HG02840 (cell line): Measurements from ENCODE around the gene CAD.
"Not testable (repeated sequence)": the region's sequence is repeated elsewhere in the genome, so short reads cannot be mapped to it uniquely, and the experiment has no call there.

Experiments used
- ATAC-seq: cut with Tn5 transposase; IDR thresholded peaks from one replicate; pipeline ENCODE4 v1.9.1; 2021; ENCODE audit warnings: mild to moderate bottlenecking, moderate library complexity, moderate number of reproducible peaks; ENCODE audit not compliant: unreplicated experiment, low FRiP score

The CAD gene

DNA sequence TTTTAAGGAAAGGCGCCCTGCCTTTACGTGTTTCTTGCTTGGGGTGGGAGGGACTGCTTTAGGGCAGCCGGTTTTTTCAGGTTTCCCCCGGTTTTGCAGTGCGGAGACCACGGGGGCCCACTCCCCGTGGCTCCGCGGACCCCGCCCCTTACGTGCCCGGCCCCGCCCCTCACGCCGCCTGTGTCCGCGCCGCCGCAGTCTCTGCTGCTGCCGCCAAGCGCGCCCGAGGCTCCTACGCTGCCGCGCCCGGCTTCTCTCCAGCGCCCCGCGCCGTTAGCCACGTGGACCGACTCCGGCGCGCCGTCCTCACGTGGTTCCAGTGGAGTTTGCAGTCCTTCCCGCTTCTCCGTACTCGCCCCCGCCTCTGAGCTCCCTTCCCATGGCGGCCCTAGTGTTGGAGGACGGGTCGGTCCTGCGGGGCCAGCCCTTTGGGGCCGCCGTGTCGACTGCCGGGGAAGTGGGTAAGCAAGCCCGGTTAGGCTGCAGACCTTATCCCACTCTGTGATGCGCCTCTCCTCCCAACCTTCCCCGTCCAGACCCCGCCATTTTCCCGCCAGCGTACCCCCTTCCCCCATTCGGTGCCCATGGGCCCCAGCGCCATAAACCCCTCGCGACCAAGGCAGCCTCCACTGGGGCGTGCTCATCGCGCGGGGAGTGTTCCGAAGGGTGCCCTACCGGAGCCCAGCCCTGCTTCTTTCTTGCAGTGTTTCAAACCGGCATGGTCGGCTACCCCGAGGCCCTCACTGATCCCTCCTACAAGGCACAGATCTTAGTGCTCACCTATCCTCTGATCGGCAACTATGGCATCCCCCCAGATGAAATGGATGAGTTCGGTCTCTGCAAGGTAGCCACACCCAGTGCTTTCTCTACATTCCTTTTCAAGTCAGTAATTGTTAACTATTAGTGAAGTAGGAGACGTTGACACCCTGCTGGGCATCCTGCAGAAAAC, at the start of gene CAD:
Gene CAD, plus strand, starts transcription at position 197 of the 949 bp plus-strand sequence. Its CDS starts 183 bp downstream, at position 380.
- ATAC-seq, result no peak

DNA sequence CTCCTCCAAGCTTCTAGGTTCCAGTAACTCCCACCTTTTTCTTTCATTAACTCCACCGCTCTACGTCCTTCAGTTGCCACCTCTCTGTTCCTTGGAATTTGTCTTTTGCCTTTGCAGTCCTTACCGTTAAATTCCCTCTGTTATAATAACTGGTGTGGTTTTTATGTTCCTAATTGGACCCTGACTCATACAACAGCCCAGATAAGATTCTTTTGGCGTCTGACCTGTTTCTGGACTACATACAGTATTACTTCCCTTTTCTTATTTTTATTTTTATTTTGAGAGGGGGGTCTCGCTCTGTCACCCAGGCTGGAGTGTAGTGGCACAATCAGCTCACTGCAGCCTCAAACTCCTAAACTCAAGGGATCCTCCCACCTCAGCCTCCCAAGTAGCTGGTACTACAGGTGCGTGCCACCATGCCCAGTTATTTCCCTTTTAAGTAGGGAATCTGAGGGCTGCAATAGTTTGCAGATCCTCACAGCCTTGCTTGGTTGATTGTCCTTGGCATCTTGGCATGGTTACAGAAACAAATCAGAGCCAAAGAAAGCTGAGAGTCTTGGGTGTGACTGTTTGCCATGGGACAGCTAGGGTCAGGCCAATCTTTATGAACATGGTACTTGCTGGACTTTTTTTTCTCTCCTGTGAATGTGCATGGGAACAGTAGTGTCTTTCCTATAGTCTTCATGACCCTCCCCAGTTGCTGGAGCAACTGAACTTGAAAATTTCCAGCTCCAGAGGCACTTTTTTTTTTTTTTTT, 46.4 kb upstream of the CAD start:
- ATAC-seq, result no peak

DNA sequence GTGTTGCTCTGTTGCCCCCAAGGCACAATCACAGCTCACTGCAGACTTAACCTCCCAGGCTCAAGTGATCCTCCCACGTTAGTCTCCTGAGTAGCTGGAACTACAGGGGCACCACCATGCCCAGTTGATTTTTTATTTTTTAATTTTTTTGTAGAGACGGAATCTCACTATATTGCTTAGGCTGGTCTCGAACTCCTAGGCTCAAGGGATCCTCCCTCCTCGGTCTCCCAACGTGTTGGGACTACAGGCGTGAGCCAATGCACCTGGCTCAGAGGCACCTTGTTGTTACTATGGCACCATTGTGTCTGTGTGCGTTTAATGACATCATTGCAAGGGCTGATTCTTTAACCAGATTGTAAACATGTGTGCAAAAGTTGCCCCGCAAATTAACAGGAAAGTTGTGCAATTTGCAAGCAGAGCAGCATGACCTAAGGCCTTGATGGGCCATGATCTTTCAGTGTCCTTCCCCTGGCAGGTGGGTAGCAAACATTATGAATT, 45.8 kb upstream of the CAD start:
- ATAC-seq, result no peak

DNA sequence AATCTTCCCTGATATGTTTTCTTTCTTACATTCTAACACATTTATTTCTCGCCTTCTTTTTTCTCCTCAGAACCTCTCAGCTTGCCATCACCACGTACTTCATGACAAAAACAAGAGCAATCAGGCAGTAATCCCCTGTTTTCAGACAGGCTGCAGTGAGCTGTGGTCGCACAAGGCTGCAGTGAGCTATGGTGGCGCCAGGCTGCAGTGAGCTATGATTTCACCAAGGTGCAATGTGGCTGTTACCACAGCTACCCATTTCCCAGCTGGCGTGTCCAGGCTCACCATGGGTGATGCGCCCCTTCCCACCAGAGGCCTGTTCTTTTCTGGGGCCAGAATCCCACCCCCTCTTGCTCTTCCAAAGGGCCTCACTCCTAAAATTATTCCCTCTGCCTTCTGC, 42.5 kb upstream of the CAD start:
- ATAC-seq, result no peak

DNA sequence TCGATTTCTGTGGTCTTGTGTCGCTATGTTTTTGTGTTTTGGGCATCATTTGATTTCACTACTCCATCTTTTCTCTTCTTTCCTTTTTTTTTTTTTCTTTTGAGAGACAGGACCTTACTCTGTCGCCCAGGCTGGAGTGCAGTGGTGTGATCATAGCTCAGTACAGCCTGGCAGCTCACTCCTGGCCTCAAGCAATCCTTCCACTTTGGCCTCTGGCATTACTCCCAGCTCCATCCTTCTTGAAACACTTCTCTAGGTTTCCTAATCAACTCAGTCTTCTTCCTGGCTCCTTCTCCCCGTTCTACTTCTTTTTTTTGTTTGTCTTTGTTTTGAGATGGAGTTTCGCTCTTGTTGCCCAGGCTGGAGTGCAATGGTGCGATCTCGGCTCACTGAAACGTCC, 41.8 kb upstream of the CAD start:
- no peak for ATAC-seq

DNA sequence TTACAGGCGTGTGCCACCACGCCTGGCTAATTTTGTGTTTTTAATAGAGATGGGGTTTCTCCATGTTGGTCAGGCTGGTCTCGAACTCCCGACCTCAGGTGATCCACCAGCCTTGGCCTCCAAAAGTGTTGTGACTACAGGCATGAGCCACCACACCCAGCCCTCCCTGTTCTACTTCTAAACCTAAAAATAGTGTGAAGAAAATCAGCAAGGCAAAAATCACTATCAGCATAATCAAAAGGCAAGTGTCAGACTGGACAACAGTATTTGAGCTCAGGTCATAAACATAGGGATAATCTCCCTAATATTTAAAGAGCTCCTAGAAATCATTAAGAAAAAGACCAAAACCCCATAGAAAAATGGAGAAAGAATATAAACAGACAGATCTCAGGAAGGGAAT, 41.4 kb upstream of the CAD start:
- not testable (repeated sequence) for ATAC-seq

DNA sequence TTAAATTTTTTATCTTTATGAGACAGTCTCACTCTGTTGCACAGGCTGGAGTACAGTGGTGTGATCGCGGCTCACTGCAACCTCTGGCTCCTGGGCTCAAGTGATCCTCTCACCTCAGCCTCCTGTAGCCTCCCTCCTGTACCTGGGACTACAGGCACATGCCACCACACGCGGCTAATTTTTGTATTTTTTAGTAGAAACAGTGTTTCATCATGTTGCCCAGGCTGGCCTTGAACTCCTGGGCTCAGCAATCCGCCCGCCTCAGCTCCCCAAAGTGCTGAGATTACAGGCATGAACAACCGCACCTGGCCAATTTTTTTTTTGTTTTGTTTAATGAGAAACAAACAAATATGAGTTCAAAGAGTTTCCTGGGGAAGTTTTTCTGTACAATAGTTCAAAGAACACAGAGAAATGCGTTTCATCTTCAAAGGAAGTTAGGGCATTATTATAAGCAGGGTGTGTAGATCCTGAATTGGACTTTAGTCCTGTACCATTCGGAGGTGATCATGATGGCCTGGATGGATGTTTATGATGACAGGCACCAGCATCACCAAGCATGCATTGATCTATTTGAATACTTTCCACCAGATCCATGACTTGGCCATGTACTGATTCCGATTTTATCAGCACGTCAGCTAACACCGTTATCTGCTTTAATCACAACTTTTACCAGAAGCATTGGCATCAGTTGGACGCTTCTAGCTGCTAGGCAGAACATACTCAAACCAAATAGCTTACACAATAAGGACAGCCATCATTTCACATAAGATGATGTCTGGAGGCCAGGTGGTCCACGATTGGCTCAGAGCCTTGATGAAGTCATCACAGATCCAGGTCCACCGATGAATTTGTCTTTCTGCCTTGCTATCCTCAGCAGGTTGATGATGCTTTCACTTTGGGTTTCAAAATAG, 39.5 kb upstream of the CAD start:
- no peak for ATAC-seq

DNA sequence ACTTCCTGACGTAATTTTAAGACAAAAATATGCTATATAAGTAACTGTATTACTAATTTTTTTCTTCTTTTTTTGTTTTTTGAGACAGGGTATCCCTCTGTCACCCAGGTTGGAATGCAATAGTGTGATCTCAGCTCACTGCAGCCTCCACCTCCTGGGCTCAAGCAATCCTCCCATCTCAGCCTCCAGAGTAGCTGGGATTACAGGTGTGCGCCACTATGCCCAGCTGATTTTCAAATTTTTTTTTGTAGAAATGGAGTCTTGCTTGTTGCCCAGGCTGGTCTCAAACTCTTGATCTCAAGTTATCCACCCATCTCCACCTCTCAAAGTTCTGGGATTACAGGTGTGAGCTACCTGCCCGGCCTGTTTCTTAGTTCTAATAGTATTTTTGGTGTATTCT, 38.7 kb upstream of the CAD start:
- no peak for ATAC-seq

DNA sequence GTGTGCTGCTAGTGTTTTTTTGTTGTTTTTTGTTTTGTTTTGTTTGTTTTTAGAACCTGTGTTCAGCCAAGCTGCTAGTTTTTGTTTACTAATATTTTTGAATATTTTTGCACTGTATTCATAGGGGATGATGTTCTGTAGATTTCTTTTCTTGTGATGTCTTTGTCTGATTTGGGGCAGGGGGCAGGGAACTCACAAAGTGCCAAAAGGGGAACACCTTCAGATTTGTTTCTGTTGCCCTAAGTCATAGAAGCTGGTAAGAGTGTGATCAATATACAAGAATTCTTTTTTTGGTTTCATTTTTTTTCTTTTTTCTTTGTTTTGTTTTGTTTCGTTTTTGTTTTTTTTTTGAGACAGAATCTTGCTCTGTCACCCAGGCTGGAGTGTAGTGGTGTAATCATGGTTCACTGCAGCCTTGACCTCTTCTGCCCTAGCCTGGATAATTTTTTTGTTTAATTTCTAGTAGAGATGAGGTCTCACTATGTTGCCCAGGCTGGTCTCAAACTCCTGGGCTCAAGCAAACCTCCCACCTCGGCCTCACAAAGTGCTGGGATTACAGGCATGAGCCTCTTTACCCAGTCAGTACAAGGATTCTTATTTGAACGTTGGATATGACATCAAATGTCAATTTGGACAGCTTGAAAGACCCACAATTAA, 37.7 kb upstream of the CAD start:
- no peak for ATAC-seq

DNA sequence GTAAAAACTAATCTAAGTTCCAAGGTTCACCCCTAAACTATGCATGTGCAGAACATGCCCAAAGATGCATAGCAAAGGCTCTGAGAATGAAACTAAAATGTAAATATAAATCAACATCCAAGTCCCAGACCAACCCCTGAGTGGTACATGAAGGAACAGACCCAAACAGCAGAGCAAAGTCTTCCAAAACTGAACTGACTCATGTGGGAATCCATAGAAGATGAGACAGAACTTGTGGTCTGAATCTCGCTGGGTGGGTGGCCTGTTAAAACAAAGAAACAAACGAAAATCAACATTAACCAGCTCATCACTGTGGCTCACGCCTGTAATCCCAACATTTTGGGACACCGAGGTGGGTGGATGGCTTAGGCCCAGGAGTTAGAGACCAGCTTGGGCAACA, 34.8 kb upstream of the CAD start:
- ATAC-seq, result no peak

DNA sequence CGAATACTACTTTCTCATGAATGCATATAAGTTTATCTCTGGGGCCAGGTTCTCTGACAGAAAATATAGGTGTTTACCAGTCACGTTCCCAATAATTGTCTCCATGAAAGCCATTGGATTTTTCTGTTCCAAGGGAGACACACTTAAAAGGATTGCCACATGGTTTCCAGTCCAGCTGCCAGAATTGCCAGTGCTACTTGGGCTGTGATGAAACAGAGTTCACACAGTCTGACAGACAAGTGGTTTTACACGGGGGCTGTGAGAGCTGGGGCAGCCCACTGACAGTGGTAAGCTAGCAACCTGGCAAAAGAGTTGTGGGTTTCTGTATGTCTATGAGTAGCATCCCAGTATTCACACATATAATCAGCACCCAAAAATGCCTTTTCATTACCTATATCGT, 33.1 kb upstream of the CAD start:
- ATAC-seq, result no peak

DNA sequence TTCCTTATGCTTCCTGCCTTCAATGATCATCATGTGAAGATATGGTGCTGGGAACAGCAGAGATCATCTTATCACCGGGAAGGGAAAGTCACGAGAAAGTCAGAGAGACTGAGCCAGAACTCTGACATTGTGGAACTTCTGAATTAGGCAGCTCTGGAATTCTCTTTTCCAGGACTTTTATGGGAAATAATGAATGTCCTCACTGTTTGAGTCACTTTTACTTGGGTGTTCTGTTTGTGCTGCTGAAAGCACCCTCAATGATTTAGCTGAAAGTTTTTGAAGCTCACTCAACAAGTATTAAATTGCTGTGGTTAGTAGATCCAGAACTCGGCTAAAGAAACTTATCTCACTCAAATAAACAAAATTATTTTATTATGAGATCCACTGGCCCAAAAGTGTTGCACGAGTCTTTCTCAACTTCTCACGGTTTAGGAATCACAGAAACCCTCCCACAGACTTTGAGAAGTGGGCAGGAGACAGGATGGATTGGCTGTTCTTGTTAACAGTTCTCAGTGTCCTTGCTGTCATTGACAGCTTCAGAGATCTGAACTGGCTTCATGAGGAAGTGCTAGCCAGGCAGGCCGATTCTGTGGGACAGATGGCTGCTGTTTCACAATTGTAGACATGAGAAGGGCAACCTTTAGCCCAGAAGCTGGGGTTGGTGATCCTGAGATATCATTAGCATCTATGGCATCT, 31.7 kb upstream of the CAD start:
- ATAC-seq, result no peak

DNA sequence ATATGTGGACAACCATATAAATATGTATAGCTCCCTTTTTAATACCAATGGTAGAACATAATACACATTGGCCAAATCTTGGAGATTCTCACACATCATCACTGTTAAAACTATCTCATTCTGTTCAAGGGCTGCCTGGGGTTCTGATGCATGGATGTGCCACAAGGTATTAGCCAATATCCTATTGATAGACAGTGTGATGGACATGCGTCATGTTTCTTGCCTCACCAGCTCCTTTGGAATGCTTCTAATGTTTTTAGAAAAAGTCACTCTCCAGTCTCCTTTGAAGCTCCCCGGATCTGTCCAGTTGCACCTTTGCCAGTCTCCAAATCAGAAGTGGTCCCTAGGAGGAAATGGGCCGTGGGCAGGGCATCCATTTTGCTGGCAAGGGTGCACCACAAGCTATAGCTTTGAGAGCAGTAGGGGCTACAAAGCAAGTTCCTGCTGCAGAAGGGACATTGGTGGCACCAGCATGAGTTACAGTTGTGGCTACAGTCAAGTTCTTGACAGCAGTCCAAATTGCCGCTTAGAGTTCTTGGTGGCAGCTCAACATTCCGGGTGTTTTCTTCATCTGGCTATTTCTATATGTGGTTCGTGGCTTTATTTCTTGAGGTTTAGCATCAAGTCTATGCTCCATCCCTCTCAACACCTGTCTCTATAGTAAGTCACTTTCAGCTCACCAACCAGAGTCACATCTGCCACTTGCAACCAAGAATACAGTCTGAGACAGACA, 30.4 kb upstream of the CAD start:
- ATAC-seq, result no peak

DNA sequence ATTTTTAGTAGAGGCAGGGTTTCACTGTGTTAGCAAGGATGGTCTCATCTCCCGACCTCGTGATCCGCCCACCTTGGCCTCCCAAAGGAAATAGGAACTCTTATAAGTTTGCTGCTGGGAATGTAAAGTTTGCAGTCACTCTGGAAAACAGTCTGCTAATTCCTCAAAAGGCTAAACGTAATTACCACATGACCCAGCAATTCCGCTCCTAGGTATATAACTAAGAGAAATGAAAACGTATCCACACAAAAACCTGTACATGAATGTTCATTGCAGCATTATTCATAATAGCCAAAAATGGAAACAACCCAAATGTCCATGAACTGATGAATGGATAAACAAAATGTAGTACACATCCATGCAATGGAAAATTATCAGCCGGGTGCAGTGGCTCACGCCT, 27.2 kb upstream of the CAD start:
- ATAC-seq, result no peak

DNA sequence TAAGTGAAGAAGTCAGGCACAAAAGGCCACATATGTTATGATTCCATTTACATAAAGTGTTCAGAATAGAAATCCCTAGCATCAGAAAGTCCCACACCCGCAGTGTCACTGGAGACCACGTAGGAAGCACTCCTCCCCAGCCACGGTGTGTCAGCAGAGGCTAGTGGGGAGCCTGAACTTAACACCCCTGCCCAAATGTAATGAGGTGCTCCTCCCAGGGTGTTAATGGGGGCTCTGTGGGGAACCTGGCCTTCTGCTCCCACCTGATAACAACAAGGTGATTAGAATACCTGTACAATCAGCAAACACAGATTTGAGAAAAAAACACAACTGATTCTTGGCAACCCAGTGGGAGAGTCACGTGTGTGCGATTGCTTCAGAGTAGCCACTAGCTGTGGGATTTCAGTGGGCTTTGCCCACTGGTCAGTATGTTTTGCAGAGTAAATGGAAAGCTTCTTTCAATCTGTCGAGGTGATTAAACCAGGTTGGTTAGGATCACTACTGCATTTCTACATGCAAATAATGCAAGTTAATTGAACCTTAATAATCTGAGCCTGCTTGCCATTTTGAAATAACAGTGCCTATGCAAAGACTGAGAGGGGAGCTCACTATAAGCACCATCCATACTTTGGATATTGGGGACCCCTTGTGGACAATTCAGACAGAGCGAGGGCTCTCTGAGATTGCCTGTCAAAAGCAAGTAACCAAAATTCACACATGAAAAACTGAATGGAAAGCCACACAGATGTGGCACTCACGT, 25.9 kb upstream of the CAD start:
- no peak for ATAC-seq

DNA sequence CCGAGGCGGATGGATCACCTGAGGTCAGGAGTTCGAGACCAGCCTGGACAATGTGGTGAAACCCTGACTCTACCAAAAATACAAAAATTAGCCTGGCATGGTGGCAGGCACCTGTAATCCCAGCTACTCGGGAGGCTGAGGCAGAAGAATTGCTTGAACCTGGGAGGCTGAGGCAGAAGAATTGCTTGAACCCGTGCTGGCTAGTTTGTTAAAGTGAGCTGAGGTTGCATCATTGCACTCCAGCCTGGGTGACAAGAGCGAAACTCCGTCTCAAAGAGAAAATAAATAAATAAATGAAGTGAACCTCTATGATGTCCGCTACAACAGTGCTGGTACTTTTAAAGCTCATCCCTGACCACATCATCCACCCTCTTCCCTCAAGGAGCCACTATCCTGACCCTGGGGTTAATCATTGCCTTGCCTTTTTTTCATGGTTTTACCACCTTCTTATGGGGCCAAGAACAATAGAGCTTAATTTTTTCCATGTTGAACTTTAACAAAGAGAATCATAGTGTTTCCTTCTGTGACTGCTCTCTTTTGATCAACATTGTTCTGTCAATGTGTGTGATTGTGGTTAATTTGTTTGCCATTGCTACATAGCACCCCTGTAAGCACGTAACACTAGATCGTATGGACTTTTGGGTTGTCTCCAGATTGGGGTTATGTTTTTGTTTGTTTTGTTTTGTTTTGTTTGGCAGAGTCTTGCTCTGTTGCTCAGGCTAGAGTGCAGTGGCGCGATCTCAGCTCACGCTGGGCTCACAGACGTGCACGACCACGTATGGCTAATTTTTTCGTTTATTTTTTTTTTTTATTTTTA, 22.4 kb upstream of the CAD start:
- ATAC-seq, result no peak

DNA sequence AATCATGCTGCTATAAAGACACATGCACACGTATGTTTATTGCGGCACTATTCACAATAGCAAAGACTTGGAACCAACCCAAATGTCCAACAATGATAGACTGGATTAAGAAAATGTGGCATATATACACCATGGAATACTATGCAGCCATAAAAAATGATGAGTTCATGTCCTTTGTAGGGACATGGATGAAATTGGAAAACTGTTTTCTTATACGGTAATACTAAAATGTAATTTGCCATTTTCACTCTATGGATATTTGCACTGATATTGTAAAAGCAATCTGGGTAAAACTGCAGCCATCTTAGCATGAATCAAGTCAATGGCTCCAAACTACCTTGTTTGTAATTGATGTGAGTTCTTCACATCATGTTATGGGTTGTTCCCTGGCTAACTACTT, 21.4 kb upstream of the CAD start:
- ATAC-seq, result not testable (repeated sequence)
